ENCODE measurements around the gene TOR2A.
"Not testable (repeated sequence)": the region's sequence is repeated elsewhere in the genome, so short reads cannot be mapped to it uniquely, and the experiment has no call there.

The TOR2A gene

GRCh38 chr9:127767410-127767809 is 32.3 kb upstream of the TOR2A start:
- no peaks in the 10 kb centered on the region for H3K36me3 ChIP-seq (ENCODE audit: insufficient read depth, low read depth, low read length)
- H3K4me1 ChIP-seq (ENCODE audit: insufficient read depth, low read length), result peaks cover 19% of the 10 kb centered on the region; the same call in 1 of the 2 replicates
- H3K4me3 ChIP-seq (ENCODE audit: low read length), result no peak overlapping the region
- H3K9me3 ChIP-seq (ENCODE audit: insufficient read depth, low read depth, low read length), result no peaks in the 10 kb centered on the region
- no peaks in the 10 kb centered on the region for H3K27me3 ChIP-seq (ENCODE audit: insufficient read depth, low read length)
- H3K9ac ChIP-seq (ENCODE audit: low read depth, low read length), result no peak overlapping the region
- H3K27ac ChIP-seq (ENCODE audit: low read length), result no peak overlapping the region

- no peaks in the 10 kb centered on the region for H3K36me3 ChIP-seq (ENCODE audit: insufficient read depth, low read depth, low read length)
- H3K9me3 ChIP-seq (ENCODE audit: insufficient read depth, low read depth, low read length), result no peaks in the 10 kb centered on the region
- H3K27me3 ChIP-seq (ENCODE audit: insufficient read depth, low read length), result no peaks in the 10 kb centered on the region
- H3K4me3 ChIP-seq (ENCODE audit: low read length), result no peak overlapping the region
- H3K4me1 ChIP-seq (ENCODE audit: insufficient read depth, low read length), result peaks cover 18% of the 10 kb centered on the region; the same call in 1 of the 2 replicates
- H3K9ac ChIP-seq (ENCODE audit: low read depth, low read length), result no peak overlapping the region
- H3K27ac ChIP-seq (ENCODE audit: low read length), result no peak overlapping the region
Observed at GRCh38 chr9:127765418-127765817, 30.3 kb upstream of the TOR2A start.

- no peaks in the 10 kb centered on the region for H3K36me3 ChIP-seq (ENCODE audit: insufficient read depth, low read depth, low read length)
- no peak overlapping the region for H3K9ac ChIP-seq (ENCODE audit: low read depth, low read length)
- H3K9me3 ChIP-seq (ENCODE audit: insufficient read depth, low read depth, low read length), result no peaks in the 10 kb centered on the region
- H3K4me1 ChIP-seq (ENCODE audit: insufficient read depth, low read length), result peaks cover 14% of the 10 kb centered on the region; the same call in 1 of the 2 replicates
- no peaks in the 10 kb centered on the region for H3K27me3 ChIP-seq (ENCODE audit: insufficient read depth, low read length)
- H3K27ac ChIP-seq (ENCODE audit: low read length), result no peak overlapping the region
- H3K4me3 ChIP-seq (ENCODE audit: low read length), result no peak overlapping the region
Observed at GRCh38 chr9:127763918-127764384, 28.9 kb upstream of the TOR2A start.

- no peak overlapping the region; the same call in 1 of the 2 replicates for H3K4me3 ChIP-seq (ENCODE audit: low read length)
- peaks cover 9% of the 10 kb centered on the region; the same call in 1 of the 2 replicates for H3K4me1 ChIP-seq (ENCODE audit: insufficient read depth, low read length)
- H3K36me3 ChIP-seq (ENCODE audit: insufficient read depth, low read depth, low read length), result no peaks in the 10 kb centered on the region
- H3K27ac ChIP-seq (ENCODE audit: low read length), result no peak overlapping the region
- no peaks in the 10 kb centered on the region for H3K9me3 ChIP-seq (ENCODE audit: insufficient read depth, low read depth, low read length)
- no peak overlapping the region for H3K9ac ChIP-seq (ENCODE audit: low read depth, low read length)
- H3K27me3 ChIP-seq (ENCODE audit: insufficient read depth, low read length), result no peaks in the 10 kb centered on the region
Observed at GRCh38 chr9:127762111-127762676, 27.1 kb upstream of the TOR2A start.

- Histone ChIP-seq H3K9ac (ENCODE audit: low read depth, low read length) (no peak overlapping the region), H3K4me1 (ENCODE audit: insufficient read depth, low read length) (peaks cover 9% of the 10 kb centered on the region; the same call in 1 of the 2 replicates), H3K27me3 (ENCODE audit: insufficient read depth, low read length) (peaks cover 2% of the 10 kb centered on the region; the same call in 1 of the 2 replicates), H3K27ac (ENCODE audit: low read length) (no peak overlapping the region), H3K4me3 (ENCODE audit: low read length) (no peak overlapping the region), H3K9me3 (ENCODE audit: insufficient read depth, low read depth, low read length) (no peaks in the 10 kb centered on the region), H3K36me3 (ENCODE audit: insufficient read depth, low read depth, low read length) (no peaks in the 10 kb centered on the region)
Observed at GRCh38 chr9:127761491-127761956, 26.4 kb upstream of the TOR2A start.

GRCh38 chr9:127761061-127761460 is 26.0 kb upstream of the TOR2A start:
- H3K36me3 ChIP-seq (ENCODE audit: insufficient read depth, low read depth, low read length), result no peaks in the 10 kb centered on the region
- peaks cover 9% of the 10 kb centered on the region; the same call in 1 of the 2 replicates for H3K4me1 ChIP-seq (ENCODE audit: insufficient read depth, low read length)
- H3K27ac ChIP-seq (ENCODE audit: low read length), result no peak overlapping the region
- peaks cover 7% of the 10 kb centered on the region for H3K27me3 ChIP-seq (ENCODE audit: insufficient read depth, low read length)
- no peak overlapping the region for H3K9ac ChIP-seq (ENCODE audit: low read depth, low read length)
- H3K9me3 ChIP-seq (ENCODE audit: insufficient read depth, low read depth, low read length), result no peaks in the 10 kb centered on the region
- no peak overlapping the region for H3K4me3 ChIP-seq (ENCODE audit: low read length)

GRCh38 chr9:127758843-127759242 is 23.7 kb upstream of the TOR2A start:
- Histone ChIP-seq H3K4me3 (ENCODE audit: low read length) (no peak overlapping the region), H3K27ac (ENCODE audit: low read length) (no peak overlapping the region), H3K4me1 (ENCODE audit: insufficient read depth, low read length) (peaks cover 13% of the 10 kb centered on the region), H3K36me3 (ENCODE audit: insufficient read depth, low read depth, low read length) (no peaks in the 10 kb centered on the region), H3K9ac (ENCODE audit: low read depth, low read length) (no peak overlapping the region), H3K27me3 (ENCODE audit: insufficient read depth, low read length) (peaks cover 24% of the 10 kb centered on the region), H3K9me3 (ENCODE audit: insufficient read depth, low read depth, low read length) (no peaks in the 10 kb centered on the region)

- H3K9me3 ChIP-seq (ENCODE audit: insufficient read depth, low read depth, low read length); H3K27ac ChIP-seq (ENCODE audit: low read length); H3K4me1 ChIP-seq (ENCODE audit: insufficient read depth, low read length); H3K36me3 ChIP-seq (ENCODE audit: insufficient read depth, low read depth, low read length); H3K9ac ChIP-seq (ENCODE audit: low read depth, low read length); H3K4me3 ChIP-seq (ENCODE audit: low read length): not testable (repeated sequence)
- H3K27me3 ChIP-seq (ENCODE audit: insufficient read depth, low read length), result peaks cover 44% of the 10 kb centered on the region
Observed at GRCh38 chr9:127756776-127757175, 21.7 kb upstream of the TOR2A start.

GRCh38 chr9:127756233-127756632 is 21.1 kb upstream of the TOR2A start:
- H3K36me3 ChIP-seq (ENCODE audit: insufficient read depth, low read depth, low read length), result no peaks in the 10 kb centered on the region
- no peak overlapping the region for H3K9ac ChIP-seq (ENCODE audit: low read depth, low read length)
- H3K27ac ChIP-seq (ENCODE audit: low read length), result no peak overlapping the region
- H3K9me3 ChIP-seq (ENCODE audit: insufficient read depth, low read depth, low read length), result no peaks in the 10 kb centered on the region
- peaks cover 48% of the 10 kb centered on the region for H3K27me3 ChIP-seq (ENCODE audit: insufficient read depth, low read length)
- peaks cover 4% of the 10 kb centered on the region for H3K4me1 ChIP-seq (ENCODE audit: insufficient read depth, low read length)
- H3K4me3 ChIP-seq (ENCODE audit: low read length), result no peak overlapping the region

GRCh38 chr9:127755061-127756060 is 20.3 kb upstream of the TOR2A start:
- Histone ChIP-seq H3K27me3 (ENCODE audit: insufficient read depth, low read length) (peaks cover 48% of the 10 kb centered on the region), H3K9ac (ENCODE audit: low read depth, low read length) (peak overlapping the region; percentile 66; the same call in 1 of the 2 replicates), H3K36me3 (ENCODE audit: insufficient read depth, low read depth, low read length) (peaks cover 5% of the 10 kb centered on the region; the same call in 1 of the 2 replicates), H3K4me3 (ENCODE audit: low read length) (peak overlapping the region; percentile 79), H3K27ac (ENCODE audit: low read length) (no peak overlapping the region), H3K9me3 (ENCODE audit: insufficient read depth, low read depth, low read length) (no peaks in the 10 kb centered on the region), H3K4me1 (ENCODE audit: insufficient read depth, low read length) (peaks cover 4% of the 10 kb centered on the region)

- Histone ChIP-seq H3K9me3 (ENCODE audit: insufficient read depth, low read depth, low read length) (no peaks in the 10 kb centered on the region), H3K9ac (ENCODE audit: low read depth, low read length) (peak overlapping the region; percentile 63; the same call in 1 of the 2 replicates), H3K27ac (ENCODE audit: low read length) (no peak overlapping the region), H3K4me3 (ENCODE audit: low read length) (peak overlapping the region; percentile 71), H3K27me3 (ENCODE audit: insufficient read depth, low read length) (peaks cover 48% of the 10 kb centered on the region), H3K36me3 (ENCODE audit: insufficient read depth, low read depth, low read length) (peaks cover 10% of the 10 kb centered on the region), H3K4me1 (ENCODE audit: insufficient read depth, low read length) (peaks cover 4% of the 10 kb centered on the region)
Observed at GRCh38 chr9:127754099-127755060, 19.3 kb upstream of the TOR2A start.

All from iPS-20b (cell line).